A673 (cell line): ENCODE data around the gene RPTOR. TPM values are rescaled to one million over a fixed set of nuclear protein-coding genes. Genes with fewer than 3 reads are reported as not detected.

Source experiments
- BruUV-seq: library from RNA; stranded (reverse); fragments of 400-500 nt; replicated peaks from 2 replicates; lab custom pipeline; 2021; lab: Mats Ljungman, UMichigan
- CTCF ChIA-PET: fragments of 300-600 bp; sonication (Branson Sonifier 250); formaldehyde crosslinking; loops from one replicate; lab custom pipeline; 2022; ENCODE audit warnings: antibody characterized with exemption; lab: Charles Lee
- POLR2A ChIA-PET: fragments of 300-600 bp; sonication (Branson Sonifier 250); formaldehyde crosslinking; loops from one replicate; lab custom pipeline; 2022; ENCODE audit warnings: antibody characterized with exemption; ENCODE audit not compliant: low non-redundant PET; lab: Charles Lee
- DNase-seq: peaks from one replicate; pipeline ENCODE4 v3.0.0-alpha.2; 2015; ENCODE audit warnings: low spot score
- H3K27ac ChIP-seq: fragments of 200-600 bp; sonication (generic); 2 replicates; pipeline ENCODE4 v1.5.1; 2016; ENCODE audit warnings: mixed run types, low read depth, mild to moderate bottlenecking, mixed read lengths, antibody characterized with exemption, low read length; ENCODE audit not compliant: poor library complexity, severe bottlenecking
- H3K27me3 ChIP-seq: fragments of 200-600 bp; sonication (generic); replicated peaks from 2 replicates; pipeline ENCODE4 v1.6.1; 2017; ENCODE audit warnings: mixed run types, low read depth, mild to moderate bottlenecking, mixed read lengths, antibody characterized with exemption, low read length; ENCODE audit not compliant: insufficient read depth, poor library complexity
- H3K36me3 ChIP-seq: fragments of 200-600 bp; sonication (generic); 2 replicates; pipeline ENCODE4 v1.6.1; 2016; ENCODE audit warnings: mixed run types, mild to moderate bottlenecking, mixed read lengths, antibody characterized with exemption, low read length; ENCODE audit not compliant: insufficient read depth, poor library complexity, severe bottlenecking
- H3K4me1 ChIP-seq: fragments of 200-600 bp; sonication (generic); 2 replicates; pipeline ENCODE4 v1.6.1; 2017; ENCODE audit warnings: mixed run types, mild to moderate bottlenecking, mixed read lengths, antibody characterized with exemption, low read length; ENCODE audit not compliant: insufficient read depth, poor library complexity, severe bottlenecking
- H3K4me3 ChIP-seq: fragments of 200-600 bp; sonication (generic); 2 replicates; pipeline ENCODE4 v1.5.1; 2016; ENCODE audit warnings: low read depth, mixed run types, mild to moderate bottlenecking, mixed read lengths, low read length; ENCODE audit not compliant: poor library complexity, severe bottlenecking
- H3K9me3 ChIP-seq: fragments of 200-600 bp; sonication (generic); 2 replicates; pipeline ENCODE4 v1.6.1; 2016; ENCODE audit warnings: mixed run types, low read depth, mild to moderate bottlenecking, mixed read lengths, antibody characterized with exemption, low read length; ENCODE audit not compliant: poor library complexity, severe bottlenecking
- CTCF ChIP-seq: fragments of 300-800, 200-600 bp; sonication (generic); conservative IDR thresholded peaks from 2 replicates; pipeline ENCODE4 v1.5.1; 2017; ENCODE audit warnings: low read depth, mild to moderate bottlenecking, antibody characterized with exemption, low read length, moderate library complexity, mixed read lengths
- EZH2 ChIP-seq: fragments of 200-600 bp; sonication (generic); IDR thresholded peaks from 2 replicates; pipeline ENCODE4 v1.6.1; 2017; ENCODE audit warnings: borderline replicate concordance, low read depth, mild to moderate bottlenecking, mixed read lengths, antibody characterized with exemption, low read length; ENCODE audit not compliant: poor library complexity, severe bottlenecking
- intact Hi-C: fragments of 100-400 bp; cut with micrococcal nuclease; formaldehyde crosslinking; loops from one replicate; pipeline ENCODE4 v1.10.0; 2022; ENCODE audit not compliant: unreplicated experiment
- total RNA-seq: library from RNA; stranded (reverse); gene quantifications from 2 replicates; pipeline ENCODE4 v1.2.3, GENCODE V29; 2021

RPTOR gene
- total RNA-seq, 1 experiment from 2014 or later: 55.2 TPM

GRCh38 chr17:80637048-80637781 lies 92.6 kb downstream of the RPTOR start:
- no peaks in the 10 kb centered on the region for H3K4me1 ChIP-seq
- no peak for TF ChIP-seq CTCF
- no peak for TF ChIP-seq EZH2
- ChIA-PET POLR2A (no interaction called here), CTCF (no interaction called here)
- intact Hi-C loops: no loop called here
- H3K36me3 ChIP-seq: no peaks in the 10 kb centered on the region
- no TSS peak for BruUV-seq
- DNase-seq: no peak
- H3K27ac ChIP-seq: no peak overlapping the region
- H3K27me3 ChIP-seq: no peaks in the 10 kb centered on the region
- no peaks in the 10 kb centered on the region for H3K9me3 ChIP-seq
- no peak overlapping the region for H3K4me3 ChIP-seq

GRCh38 chr17:80639658-80640057 lies 95.0 kb downstream of the RPTOR start:
- Histone ChIP-seq H3K27me3 (no peaks in the 10 kb centered on the region), H3K27ac (no peak overlapping the region), H3K36me3 (no peaks in the 10 kb centered on the region), H3K4me1 (no peaks in the 10 kb centered on the region), H3K9me3 (no peaks in the 10 kb centered on the region), H3K4me3 (no peak overlapping the region)
- no peak for TF ChIP-seq CTCF
- no peak for TF ChIP-seq EZH2
- intact Hi-C loops: no loop called here
- BruUV-seq: no TSS peak
- POLR2A ChIA-PET: no interaction called here
- DNase-seq: no peak
- CTCF ChIA-PET: no interaction called here

- CTCF ChIA-PET: no interaction called here
- no TSS peak for BruUV-seq
Measured at GRCh38 chr17:80640366-80641084, 95.9 kb downstream of the RPTOR start.

More at GRCh38 chr17:80640366-80641084, 95.9 kb downstream of the RPTOR start:
- no peak for DNase-seq
- Histone ChIP-seq H3K9me3 (no peaks in the 10 kb centered on the region), H3K36me3 (no peaks in the 10 kb centered on the region), H3K4me3 (no peak overlapping the region), H3K27ac (no peak overlapping the region), H3K27me3 (no peaks in the 10 kb centered on the region), H3K4me1 (no peaks in the 10 kb centered on the region)
- POLR2A ChIA-PET: no interaction called here
- intact Hi-C loops: no loop called here
- TF ChIP-seq EZH2: no peak
- no peak for TF ChIP-seq CTCF
